ENCODE data around the gene MYO5B.

GRCh38 chr18:50161597-50162205, 33.2 kb downstream of the MYO5B start:
- TF ChIP-seq GATA2 (IDR thresholded peaks at IDR 0.05; ENCODE audit: low read depth, low read length) (no peak), GATA3 (IDR thresholded peaks at IDR 0.05; ENCODE audit: low read depth, low read length) (no peak)

Measured in SH-SY5Y (cell line).